Astrocyte of the spinal cord (primary cell): Measurements from ENCODE around the gene TPD52L2.
"Not testable (repeated sequence)": the region's sequence is repeated elsewhere in the genome, so short reads cannot be mapped to it uniquely, and the experiment has no call there.

Source experiments
- DNase-seq: peaks from one replicate; pipeline ENCODE4 v3.0.0; 2011; ENCODE audit warnings: low read depth, low spot score
- H3K4me3 ChIP-seq: 2 replicates; pipeline ENCODE4 v1.5.1; 2011; ENCODE audit warnings: low read depth, mild to moderate bottlenecking, low read length, moderate library complexity
- CTCF ChIP-seq: IDR thresholded peaks from 2 replicates; pipeline ENCODE4 v1.5.1; 2012; ENCODE audit warnings: low read depth, mild to moderate bottlenecking, low read length, inconsistent platforms
- in situ Hi-C: cut with HindIII; loops from 2 replicates; pipeline ENCODE4 v1.10.0; 2017; ENCODE audit warnings: low sequenced_read_pairs

TPD52L2 gene

GRCh38 chr20:63920226-63920625, 55.2 kb downstream of the TPD52L2 start:
- in situ Hi-C loops, result no loop called here
- TF ChIP-seq CTCF, result no peak
- no peak for DNase-seq
- no peak overlapping the region for H3K4me3 ChIP-seq

- no peak for TF ChIP-seq CTCF
- H3K4me3 ChIP-seq, result no peak overlapping the region
- no peak for DNase-seq
- in situ Hi-C loops, result no loop called here
Observed at GRCh38 chr20:63923651-63924050, 58.6 kb downstream of the TPD52L2 start.

GRCh38 chr20:63924241-63924640, 59.2 kb downstream of the TPD52L2 start:
- in situ Hi-C loops, result no loop called here
- DNase-seq, result no peak
- H3K4me3 ChIP-seq, result no peak overlapping the region
- TF ChIP-seq CTCF, result no peak

GRCh38 chr20:63926298-63926697, 61.2 kb downstream of the TPD52L2 start:
- in situ Hi-C loops, result no loop called here
- DNase-seq, result no peak
- no peak overlapping the region for H3K4me3 ChIP-seq
- no peak for TF ChIP-seq CTCF

GRCh38 chr20:63929071-63929470, 64.0 kb downstream of the TPD52L2 start:
- DNase-seq, result no peak
- in situ Hi-C loops, result no loop called here
- no peak overlapping the region for H3K4me3 ChIP-seq
- TF ChIP-seq CTCF, result no peak

- H3K4me3 ChIP-seq, in situ Hi-C loops, DNase-seq: not testable (repeated sequence)
Observed at GRCh38 chr20:63929473-63929883, 64.4 kb downstream of the TPD52L2 start.

GRCh38 chr20:63930971-63931553, 66.0 kb downstream of the TPD52L2 start:
- no peak for DNase-seq
- in situ Hi-C loops, result no loop called here
- H3K4me3 ChIP-seq, result no peak overlapping the region
- TF ChIP-seq CTCF, result no peak
